Measurements from ENCODE around the gene SETX.
A peak's percentile ranks its signal among the peaks of the same experiment; 100 is the strongest.
"Not testable (repeated sequence)": the region's sequence is repeated elsewhere in the genome, so short reads cannot be mapped to it uniquely, and the experiment has no call there.

The SETX gene

DNA sequence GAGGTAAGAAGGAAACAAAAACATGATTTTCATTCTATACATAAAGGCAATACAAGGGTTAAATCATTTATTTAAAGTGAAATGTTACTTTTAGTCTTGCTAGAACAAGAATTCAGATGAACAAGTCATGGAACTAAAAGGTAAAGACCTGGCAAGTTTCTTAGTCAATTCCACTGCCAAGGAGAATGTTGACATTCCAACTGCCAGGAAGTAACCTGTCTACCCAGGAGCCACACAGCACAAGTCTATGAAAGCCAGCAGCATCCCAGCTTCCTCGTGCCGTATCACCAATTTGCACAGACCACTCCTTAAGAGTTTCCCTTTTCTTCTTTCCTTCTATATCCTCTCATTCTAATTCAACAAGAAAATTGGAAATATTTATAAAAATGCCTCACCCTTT, 79.9 kb downstream of the SETX start:
- no peak for DNase-seq

DNA sequence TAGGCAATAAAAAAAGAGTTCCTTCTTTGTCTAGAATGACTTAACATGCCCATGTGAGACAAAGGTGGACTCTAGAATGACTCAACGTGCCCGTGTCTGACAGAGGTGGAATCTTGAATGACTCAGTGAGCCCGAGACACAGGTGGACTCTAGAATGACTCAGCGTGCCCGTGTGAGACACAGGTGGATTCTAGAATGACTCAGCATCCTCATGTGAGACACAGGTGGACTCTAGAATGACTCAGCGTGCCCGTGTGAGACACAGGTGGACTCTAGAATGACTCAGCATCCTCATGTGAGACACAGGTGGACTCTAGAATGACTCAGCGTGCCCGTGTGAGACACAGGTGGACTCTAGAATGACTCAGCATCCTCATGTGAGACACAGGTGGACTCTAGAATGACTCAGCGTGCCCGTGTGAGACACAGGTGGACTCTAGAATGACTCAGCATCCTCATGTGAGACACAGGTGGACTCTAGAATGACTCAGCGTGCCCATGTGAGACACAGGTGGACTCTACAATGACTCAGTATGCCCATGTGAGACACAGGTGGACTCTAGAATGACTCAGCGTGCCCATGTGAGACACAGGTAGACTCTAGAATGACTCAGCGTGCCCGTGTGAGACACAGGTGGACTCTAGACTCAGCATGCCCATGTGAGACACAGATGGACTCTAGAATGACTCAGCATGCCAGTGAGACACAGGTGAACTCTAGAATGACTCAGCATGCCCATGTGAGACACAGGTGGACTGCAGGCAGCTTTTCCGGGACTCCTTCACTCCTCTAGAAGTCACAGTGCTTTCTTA, 84.9 kb downstream of the SETX start:
- not testable (repeated sequence) for DNase-seq

DNA sequence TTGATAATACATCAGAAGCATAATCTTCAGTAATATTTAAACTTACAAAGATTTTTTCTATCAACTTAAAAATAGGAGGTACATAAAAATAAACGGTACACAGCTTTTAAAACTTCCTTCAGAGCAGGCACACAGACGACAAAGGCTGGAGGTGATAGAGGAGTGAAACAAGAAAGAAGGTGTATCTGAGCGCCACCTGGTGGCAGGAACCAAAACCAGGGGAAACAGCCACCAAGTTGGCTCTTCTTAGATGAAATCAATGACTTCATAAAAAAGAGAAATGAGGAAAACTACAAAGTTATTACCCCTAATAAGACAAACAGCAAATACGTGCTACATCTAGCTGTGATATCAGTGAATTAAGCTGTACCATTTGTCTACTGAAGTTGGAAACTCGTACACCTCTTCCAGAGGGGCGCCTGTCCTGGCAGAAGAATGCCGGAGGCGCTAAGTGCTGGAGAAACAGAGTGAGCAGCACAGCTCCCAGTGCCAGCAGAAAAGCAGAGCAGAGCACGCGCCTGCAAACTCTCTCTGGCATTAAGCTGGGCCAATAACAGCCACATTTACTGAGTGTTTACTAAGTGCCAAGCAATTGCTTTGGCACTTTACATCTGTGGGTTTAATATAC, 85.9 kb downstream of the SETX start:
- DNase-seq: peak; percentile 35

DNA sequence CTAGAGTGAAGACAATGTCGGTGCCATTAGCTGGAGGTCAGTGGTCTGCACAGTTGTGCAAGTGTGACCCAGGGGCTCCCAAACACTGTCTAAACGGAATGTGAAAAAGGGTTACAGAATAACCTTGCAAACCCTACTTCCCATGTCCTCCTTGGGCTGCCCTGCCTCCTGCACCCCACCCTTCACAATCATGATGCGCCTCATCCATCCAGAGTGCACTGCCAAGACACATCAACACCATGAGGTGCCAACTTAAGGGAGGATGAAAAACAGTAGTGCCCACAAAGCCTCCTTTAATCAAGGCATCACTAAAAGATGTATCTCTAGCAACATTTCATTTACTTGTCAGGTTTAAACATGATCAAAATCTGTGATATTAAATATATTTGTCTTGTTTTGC, 87.1 kb downstream of the SETX start:
- no peak for DNase-seq

DNA sequence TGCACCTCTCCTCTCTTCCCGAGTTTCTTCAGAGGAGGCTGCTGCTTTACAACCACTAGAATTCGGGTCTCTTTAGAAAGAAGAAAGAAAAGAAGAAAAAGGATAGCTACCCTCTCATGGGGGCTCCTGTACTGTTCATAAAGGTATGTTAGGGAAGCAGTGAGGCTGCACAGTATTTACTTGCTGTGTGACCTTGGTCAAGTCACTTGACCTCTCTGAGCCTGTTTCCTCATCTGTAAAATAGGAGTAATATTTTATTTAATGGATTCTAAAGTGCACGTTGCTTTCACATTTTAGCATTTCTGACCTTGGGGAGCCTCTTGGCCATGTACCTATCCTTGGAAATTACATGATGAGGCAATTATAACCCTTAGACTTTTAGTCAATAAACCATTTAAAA, 88.8 kb downstream of the SETX start:
- DNase-seq: no peak

DNA sequence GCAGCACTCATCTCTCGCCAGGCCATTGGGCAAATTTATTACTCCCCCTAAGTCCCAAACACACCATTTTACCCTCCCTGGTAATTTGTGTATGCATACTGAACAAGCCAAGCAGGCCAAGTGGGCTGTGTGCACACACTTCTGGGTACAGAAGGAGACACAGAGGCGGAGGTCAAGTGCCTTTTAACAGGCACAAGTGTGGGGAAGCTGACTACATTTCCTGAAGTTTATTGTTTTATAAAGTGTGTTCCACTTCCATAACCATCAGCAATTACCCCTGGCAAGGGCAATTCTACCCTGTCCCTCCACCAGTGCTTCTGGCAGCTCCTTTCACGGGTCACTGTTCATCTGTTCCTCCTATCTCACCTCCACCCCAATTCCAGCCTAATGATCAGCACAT, 93.9 kb downstream of the SETX start:
- no peak for DNase-seq

DNA sequence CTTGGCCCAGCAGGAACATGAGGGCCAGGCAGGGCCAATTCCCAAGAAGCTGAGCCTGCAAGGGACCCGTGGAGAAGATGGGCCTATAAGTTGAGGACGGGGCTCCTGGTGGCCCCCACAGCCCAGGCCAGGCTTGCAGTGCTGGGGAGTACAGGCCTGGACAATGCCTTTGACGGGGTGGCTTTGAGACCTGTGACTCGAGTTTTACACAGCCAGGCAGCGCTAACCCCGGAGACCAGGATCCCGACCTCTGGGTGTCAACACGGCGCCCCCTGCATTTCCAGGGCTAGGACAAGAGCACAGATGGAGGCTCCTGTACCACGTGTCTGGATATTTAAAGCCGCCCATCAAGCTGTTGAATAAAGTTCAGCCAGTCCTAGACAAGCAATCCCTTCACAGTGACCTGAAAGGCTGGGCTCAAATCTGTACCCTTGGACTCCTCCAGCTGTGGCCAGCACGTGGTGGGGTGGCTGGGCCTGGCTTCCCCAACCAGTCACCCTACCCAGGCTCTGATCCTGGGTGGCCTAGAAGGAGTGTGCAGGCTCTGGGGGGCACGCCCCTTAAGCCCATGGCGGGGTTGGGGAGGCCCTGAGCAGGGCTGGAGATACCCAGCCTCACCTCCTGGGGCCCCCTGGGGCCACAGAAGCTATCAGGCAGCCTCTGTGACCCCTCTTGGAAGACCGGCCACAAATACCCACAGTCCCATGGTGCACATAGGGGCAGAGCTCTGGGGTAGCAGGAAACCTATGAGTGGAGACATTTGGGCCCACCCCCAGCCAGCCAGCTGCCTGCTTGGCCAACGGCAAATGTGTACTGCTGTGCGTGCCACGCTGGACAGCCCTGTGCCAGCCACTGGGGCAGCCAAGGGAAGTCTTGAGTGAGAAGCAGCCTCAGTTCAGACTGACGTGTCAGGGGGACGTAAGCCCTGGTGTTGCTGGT, 104.2 kb downstream of the SETX start:
- DNase-seq: no peak

DNA sequence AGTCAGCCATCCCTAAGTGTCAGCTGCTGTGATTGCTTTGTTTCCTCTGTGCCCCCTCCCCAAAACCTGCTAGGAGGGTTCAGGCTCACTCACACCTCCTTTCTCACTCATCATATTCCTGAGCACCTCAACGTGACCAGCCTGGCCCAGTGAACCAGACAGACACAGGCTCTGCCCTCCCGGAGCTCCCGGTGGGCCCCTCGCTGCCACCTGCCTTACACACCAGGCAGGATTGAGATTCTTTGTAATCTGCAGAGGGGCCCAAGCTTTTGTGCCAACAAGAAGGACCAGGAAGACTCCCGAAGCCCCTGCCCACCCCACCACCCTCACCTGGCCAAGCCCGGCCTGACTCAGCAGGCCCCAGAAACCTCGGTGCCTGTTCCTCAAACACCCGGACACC, 105.1 kb downstream of the SETX start:
- no peak for DNase-seq

DNA sequence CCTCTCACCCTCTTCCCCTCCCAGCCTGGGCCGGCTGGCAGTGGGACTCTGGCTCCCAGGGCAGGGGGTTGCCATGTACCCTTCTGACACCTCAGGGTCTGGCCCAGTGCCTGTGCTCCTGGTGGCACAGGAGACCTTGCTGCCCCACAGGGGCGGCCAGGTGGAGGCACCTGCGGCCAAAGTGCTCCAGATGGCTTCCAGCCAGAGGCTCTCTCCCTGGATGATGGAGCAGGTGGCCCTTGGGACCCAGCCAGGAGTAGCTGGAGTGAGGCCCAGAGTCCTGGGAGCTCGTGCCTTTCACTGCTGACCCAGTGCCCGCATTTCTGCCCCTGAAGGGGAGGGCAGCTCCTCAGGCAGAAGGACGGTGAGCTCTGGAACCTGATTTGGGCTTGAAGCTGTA, 105.7 kb downstream of the SETX start:
- DNase-seq: no peak

DNA sequence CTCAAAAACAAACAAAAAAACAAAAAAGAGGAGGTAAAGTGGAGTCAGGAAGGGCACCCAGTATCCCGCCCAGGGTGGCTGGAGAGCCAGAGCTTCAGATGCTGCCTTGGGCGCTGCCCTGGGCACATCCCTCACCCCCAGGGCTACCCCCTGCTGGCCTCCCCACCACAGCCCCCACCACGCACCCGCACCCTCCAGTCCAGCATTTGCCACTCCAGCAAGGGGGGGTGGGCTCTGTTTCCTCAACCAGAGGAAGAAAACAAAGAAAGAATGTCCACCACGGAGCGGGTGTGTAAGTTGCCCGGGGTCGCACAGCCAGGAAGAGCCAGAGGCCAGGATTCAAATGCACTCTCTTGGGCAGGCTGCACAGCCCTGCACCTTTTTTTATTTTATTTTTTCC, 106.8 kb downstream of the SETX start:
- DNase-seq: no peak

DNA sequence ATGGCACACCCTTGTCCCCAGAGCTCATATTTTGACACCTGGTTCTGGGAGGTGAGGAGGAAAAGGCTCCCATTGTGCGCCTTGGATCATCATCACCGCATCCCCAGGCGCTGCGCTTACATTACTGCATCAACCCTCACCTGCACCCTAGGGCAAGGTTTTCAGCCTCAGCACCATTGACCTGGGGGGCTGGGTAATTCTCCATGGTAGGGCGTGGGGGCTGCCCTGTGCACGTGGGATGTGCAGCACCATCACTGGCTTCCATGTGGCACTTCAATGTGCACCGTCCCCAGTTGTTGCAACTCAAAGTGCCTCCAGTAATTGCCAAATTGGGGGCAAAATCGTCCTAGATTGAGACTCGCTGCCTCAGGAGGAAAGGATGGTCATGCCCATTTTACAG, 109.3 kb downstream of the SETX start:
- no peak for DNase-seq

DNA sequence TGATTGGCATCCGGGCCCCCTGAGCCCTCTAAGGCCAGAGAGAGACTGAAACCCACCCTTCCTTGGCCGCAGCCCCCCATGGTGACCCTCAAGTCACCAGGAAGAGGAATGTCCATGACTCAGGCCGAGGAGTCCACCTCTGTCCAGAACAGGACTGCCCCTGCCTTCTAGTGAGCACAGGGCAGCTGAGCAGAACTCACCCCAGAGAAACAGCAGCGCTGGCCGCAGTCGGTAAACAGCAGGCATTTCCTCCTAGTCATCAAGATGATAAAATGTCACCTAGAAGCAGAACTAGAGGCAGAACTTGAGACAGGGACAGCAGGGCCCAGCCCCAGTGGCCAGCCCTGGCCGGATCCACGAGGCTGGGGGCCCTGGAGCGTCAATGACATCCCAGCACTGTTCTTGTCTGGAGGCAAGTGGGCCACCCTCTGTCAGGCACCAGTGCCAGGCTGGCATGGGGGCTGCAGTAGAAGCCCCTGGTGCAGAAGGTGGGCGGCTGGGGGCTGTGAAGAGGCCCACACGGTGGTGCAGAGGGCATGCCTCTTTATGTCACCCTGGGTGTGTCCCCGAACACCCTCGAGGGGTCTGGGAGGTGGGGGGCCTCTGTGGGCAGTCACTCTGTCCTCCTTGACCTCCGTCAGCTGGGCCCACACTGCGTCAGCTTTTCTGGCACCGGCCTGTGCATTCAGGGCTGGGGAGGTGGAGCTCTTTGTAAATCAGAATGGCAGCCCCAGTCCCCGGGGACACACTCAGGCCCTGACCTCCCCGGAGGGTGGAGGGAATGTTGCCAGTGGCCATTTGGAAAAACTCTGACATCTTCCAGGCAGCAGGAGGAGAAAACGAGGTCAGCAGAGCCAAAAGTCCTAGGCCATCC, 110.0 kb downstream of the SETX start:
- no peak for DNase-seq

DNA sequence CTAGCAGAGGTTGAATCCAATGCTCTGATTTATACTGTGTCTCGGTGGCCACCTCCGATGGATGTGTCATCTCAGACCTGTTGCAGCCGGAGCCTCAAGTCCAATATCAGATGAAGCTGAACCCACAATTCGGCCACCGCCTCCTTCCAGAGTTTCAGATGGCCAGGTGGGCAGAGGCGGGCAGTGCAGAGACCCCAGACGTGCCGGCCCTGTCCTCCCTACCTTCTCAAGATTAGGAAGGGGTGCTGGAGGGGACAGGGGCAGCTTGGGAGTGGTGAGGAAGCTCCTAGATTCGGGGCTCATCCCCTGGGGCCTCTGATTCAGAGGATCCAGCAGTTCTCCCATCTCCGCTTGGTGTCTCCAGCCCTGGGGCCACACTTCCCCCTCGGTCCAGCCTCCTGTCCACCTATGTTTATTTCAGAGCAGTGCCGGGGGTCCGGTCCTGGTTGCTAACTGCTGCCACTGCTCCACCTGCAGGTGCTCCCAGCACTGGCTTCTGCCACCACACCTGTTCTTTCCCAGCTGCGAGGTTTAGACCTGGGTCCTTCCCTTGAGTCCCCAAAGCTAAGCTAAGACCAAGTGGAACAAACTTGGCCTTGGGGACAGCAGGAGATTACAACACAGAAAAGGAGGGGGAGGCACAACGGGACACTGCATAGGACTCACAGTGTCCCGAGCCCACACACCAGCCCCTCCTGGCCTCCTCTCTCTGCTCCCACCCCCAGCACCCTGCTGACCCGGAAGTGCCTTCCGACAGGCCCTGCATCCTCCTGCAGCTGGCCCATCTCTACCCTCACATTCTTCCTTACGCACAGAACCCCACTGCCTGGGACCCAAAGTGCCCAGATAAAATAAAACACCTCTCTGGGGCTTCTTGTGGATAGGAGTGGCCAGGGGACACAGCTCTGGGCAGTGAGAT, 111.4 kb downstream of the SETX start:
- no peak for DNase-seq

DNA sequence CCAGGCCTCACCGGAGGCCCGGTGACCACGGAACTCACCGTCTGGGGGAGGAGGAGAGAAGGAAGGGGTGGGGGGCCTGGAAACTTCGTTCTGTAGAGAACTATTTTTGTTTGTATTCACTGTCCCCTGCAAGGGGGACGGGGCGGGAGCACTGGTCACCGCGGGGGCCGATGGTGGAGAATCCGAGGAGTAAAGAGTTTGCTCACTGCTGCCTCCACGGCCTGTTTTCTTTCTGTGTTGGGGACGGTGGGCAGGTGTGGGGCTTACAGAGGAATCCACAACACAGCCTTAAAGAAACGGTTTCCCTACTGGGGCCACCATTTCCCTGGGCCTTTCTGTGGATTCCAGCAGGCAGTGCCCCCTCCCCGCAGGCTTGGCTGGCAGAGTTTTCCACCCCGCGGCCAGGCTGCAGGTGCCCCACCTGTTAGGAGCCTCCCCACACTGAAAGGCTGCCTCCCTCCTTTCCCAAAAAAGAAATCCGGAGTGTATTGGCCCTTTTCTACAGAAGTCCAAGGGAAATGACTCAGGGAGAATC, 112.1 kb downstream of the SETX start:
- DNase-seq: no peak

DNA sequence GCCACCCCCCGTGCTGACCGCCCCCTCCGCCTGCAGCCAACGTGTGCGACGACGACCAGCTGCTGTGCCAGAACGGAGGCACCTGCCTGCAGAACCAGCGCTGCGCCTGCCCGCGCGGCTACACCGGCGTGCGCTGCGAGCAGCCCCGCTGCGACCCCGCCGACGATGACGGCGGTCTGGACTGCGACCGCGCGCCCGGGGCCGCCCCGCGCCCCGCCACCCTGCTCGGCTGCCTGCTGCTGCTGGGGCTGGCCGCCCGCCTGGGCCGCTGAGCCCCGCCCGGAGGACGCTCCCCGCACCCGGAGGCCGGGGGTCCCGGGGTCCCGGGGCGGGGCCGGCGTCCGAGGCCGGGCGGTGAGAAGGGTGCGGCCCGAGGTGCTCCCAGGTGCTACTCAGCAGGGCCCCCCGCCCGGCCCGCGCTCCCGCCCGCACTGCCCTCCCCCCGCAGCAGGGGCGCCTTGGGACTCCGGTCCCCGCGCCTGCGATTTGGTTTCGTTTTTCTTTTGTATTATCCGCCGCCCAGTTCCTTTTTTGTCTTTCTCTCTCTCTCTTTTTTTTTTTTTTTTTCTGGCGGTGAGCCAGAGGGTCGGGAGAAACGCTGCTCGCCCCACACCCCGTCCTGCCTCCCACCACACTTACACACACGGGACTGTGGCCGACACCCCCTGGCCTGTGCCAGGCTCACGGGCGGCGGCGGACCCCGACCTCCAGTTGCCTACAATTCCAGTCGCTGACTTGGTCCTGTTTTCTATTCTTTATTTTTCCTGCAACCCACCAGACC, 112.8 kb downstream of the SETX start:
- peak; percentile 18 for DNase-seq

DNA sequence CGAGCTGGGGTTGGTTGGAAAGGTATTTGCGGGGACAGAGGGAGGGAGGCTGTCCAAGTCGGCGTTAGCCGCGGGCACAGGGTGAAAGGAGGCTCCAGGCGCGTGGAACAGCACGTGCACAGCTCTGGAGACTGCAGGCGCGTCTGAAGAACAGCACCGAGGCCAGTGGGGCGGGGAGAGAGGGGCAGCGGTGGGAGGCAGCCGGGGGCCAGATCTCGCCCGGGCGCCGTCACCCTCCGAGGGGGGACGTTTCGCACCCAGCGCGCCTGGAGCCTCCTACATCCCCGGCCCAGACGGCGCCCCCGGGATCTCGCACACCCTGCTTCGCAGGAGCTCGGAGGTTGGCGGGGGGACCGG, 113.3 kb downstream of the SETX start:
- no peak for DNase-seq

DNA sequence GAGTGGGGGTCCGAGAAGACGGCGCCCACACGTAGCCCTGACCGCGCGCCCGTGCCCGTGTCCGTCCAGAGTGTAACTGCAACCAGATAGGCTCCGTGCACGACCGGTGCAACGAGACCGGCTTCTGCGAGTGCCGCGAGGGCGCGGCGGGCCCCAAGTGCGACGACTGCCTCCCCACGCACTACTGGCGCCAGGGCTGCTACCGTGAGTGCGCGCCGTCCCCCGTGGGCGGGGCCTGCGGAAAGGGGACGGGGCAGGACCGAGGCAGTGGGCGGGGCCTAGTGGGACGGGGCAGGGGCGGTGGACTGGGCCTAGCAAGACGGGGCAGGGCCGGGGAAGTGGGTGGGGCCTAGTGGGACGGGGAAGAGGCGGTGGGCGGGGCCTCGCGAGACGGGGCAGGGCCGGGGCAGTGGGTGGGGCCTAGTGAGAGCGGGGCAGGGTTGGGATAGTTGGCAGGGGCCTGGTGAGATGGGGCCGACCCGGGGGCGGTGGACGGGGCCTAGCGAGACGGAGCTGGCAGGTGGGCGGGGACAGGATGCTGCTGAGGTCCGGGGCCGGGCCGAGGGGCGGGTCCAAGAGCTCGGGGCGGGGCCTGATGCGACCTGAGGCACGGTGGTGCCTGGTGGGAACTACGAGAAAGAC, 113.8 kb downstream of the SETX start:
- peak; percentile 95 for DNase-seq

DNA sequence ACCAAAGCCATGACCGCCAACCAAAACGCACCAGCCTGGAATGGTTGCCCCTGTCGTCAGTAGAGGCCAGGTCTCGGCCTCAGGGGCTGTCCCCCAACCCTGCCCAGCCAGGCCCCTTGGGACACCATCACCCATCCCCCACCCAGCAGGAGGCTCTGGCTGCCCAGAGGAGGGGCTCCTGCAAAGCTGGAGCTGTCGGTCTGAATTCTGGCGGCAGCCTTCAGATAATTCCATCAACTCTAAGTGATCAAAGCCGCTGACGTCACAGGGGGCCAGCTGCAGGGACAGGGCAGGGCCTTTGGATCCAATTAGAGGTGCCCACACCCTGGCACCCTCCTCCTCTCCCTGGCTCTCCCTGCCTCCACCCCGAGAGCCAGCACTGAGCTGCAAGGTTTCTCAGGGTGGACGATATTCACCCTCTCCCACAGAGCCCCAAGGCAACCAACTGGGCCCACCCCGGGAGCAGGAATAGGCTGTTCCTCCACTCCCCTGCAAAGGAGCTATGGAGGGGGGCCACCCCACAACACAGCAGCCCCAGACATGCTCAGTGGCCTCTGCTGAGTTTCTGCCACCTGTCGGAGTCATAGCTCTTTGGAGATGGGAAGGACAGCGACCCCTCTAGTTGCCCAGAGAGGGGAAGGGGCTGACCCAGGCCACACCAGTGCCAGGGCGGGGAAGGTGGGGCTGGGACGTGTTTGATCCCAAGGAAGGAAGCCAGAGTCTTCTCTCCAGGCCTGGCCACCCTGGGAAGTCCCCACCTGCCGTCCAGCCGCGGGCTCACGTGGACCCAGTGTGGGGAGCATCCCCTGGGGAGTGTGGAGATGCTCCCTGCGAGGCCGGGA, 114.6 kb downstream of the SETX start:
- no peak for DNase-seq

DNA sequence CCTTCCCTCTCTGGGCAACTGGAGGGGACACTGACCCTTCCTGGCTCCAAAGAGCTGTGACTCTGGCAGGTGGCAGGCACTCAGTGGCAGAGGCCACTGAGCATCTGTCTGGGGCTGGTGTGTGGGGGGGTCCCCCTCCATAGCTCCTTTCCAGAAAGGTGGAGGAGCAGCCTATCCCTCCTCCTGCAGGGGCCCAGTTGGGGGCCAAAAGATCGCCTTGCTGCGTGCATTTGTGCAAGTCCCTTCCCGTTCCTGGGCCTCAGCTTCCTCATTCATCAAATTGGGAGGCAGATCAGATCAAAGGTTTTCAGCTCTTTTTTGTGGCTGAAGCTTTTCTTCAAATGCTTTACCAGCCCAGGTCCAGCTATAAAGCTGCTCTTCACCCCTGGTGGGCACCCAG, 115.3 kb downstream of the SETX start:
- no peak for DNase-seq

All from NCI-H1048 (cell line).